ACC112 (cell line): ENCODE measurements around the gene CFDP1.
A peak's percentile ranks its signal among the peaks of the same experiment; 100 is the strongest.

ENCODE experiments used
- H2AFZ ChIP-seq: fragments of 200-600 bp; sonication (generic); one replicate; pipeline ENCODE4 v1.6.0; 2017; ENCODE audit warnings: antibody characterized with exemption, low read length; ENCODE audit not compliant: unreplicated experiment
- H3K27ac ChIP-seq: fragments of 200-600 bp; sonication (generic); 2 replicates; pipeline ENCODE4 v1.5.1; 2014; ENCODE audit warnings: low read depth, mild to moderate bottlenecking, antibody characterized with exemption, low read length, moderate library complexity
- H3K27me3 ChIP-seq: fragments of 200-600 bp; sonication (generic); 2 replicates; pipeline ENCODE4 v1.6.1; 2014; ENCODE audit warnings: mild to moderate bottlenecking, antibody characterized with exemption, low read length, moderate library complexity, mixed read lengths; ENCODE audit not compliant: insufficient read depth
- H3K36me3 ChIP-seq: fragments of 200-600 bp; sonication (generic); 2 replicates; pipeline ENCODE4 v1.6.1; 2016; ENCODE audit warnings: mild to moderate bottlenecking, antibody characterized with exemption, low read length, moderate library complexity, mixed read lengths; ENCODE audit not compliant: insufficient read depth
- H3K4me1 ChIP-seq: fragments of 200-600 bp; sonication (generic); one replicate; pipeline ENCODE4 v1.6.1; 2016; ENCODE audit warnings: low read length, mixed read lengths; ENCODE audit not compliant: insufficient read depth, unreplicated experiment, control insufficient read depth
- H3K4me3 ChIP-seq: fragments of 200-600 bp; sonication (generic); 2 replicates; pipeline ENCODE4 v1.5.1; 2014; ENCODE audit warnings: mild to moderate bottlenecking, low read depth, low read length
- H3K79me2 ChIP-seq: fragments of 200-600 bp; sonication (generic); one replicate; pipeline ENCODE4 v1.6.0; 2016; ENCODE audit warnings: low read length; ENCODE audit not compliant: control insufficient read depth, unreplicated experiment, insufficient read depth

CFDP1 gene

GRCh38 chr16:75319513-75320411, 113.5 kb downstream of the CFDP1 start:
- Histone ChIP-seq H2AFZ (peak overlapping the region; percentile 88), H3K27me3 (no peaks in the 10 kb centered on the region), H3K36me3 (no peaks in the 10 kb centered on the region), H3K4me1 (peaks cover 37% of the 10 kb centered on the region), H3K4me3 (peak overlapping the region; percentile 64), H3K27ac (peak overlapping the region; percentile 95), H3K79me2 (no peaks in the 10 kb centered on the region)

GRCh38 chr16:75318737-75319136, 114.6 kb downstream of the CFDP1 start:
- Histone ChIP-seq H3K27ac (no peak overlapping the region), H3K79me2 (no peaks in the 10 kb centered on the region), H3K27me3 (no peaks in the 10 kb centered on the region), H3K36me3 (no peaks in the 10 kb centered on the region), H3K4me1 (peaks cover 37% of the 10 kb centered on the region), H2AFZ (no peak overlapping the region), H3K4me3 (no peak overlapping the region)

- H3K36me3 ChIP-seq = no peaks in the 10 kb centered on the region
- H3K4me3 ChIP-seq = no peak overlapping the region
- H3K4me1 ChIP-seq = peaks cover 28% of the 10 kb centered on the region
- H2AFZ ChIP-seq = no peak overlapping the region
- no peak overlapping the region for H3K27ac ChIP-seq
- H3K27me3 ChIP-seq = no peaks in the 10 kb centered on the region
- H3K79me2 ChIP-seq = no peaks in the 10 kb centered on the region
Measured at GRCh38 chr16:75317532-75317931, 115.8 kb downstream of the CFDP1 start.

DNA sequence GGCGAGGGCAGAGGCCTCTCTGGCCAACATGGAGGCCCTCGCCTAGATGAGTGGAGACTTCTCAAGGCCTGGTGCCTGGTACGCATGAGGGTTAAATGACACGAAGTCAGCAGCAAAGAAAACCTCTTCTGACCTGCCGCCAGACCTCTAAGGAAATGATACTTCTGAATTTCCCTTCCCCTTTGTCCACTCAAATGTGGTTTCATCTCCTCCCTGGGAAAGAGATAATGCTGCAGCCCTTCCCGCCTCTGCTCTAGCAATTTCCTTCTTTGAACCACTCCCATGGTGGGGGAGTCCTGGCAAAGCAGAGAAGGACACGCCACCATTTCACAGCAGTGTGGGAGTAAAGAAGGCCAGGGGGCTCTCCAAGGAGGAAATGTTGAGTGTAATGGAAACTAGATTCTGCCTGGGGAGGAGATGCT, 116.2 kb downstream of the CFDP1 start:
- H3K4me1 ChIP-seq = peaks cover 24% of the 10 kb centered on the region
- no peak overlapping the region for H3K4me3 ChIP-seq
- no peaks in the 10 kb centered on the region for H3K36me3 ChIP-seq
- no peaks in the 10 kb centered on the region for H3K79me2 ChIP-seq
- no peak overlapping the region for H3K27ac ChIP-seq
- H2AFZ ChIP-seq = no peak overlapping the region
- H3K27me3 ChIP-seq = no peaks in the 10 kb centered on the region

DNA sequence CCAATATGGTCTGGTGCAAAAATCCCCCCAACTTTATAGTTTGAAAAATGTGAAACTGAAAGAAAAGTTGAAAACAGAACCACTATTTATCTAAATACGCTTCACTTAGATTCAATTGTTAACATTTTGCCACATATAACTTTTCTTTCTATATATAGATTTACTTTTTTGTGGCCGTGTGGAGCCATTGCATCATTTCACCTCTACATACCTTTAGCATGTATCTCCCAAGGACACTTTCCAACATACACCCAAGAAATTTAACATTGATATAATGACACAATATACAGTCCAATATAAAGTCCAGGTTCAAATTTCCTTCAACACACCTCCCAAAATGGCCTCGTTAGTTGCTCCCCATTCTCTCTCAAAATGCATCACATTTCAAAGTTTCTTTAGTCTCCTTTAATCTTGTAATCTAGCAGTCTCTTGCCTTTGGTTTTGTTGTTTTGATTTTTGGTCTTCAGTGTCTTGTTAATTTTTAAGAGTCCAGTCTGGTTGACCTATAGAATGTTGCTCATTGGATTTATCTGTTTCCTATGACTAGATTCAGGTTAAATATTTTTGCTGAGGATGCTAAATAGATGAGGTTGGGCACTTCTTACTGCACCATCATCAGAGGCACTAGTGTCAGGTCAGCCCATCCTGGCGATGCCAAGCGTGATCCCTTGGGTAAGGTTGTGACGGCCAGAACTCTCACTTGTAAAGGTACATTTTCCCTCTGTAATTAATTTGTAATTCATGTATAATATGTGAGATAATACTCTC, 117.6 kb downstream of the CFDP1 start:
- H3K4me1 ChIP-seq = peaks cover 26% of the 10 kb centered on the region
- no peaks in the 10 kb centered on the region for H3K36me3 ChIP-seq
- H3K79me2 ChIP-seq = no peaks in the 10 kb centered on the region
- no peak overlapping the region for H2AFZ ChIP-seq
- H3K4me3 ChIP-seq = no peak overlapping the region
- H3K27me3 ChIP-seq = no peaks in the 10 kb centered on the region
- H3K27ac ChIP-seq = no peak overlapping the region

DNA sequence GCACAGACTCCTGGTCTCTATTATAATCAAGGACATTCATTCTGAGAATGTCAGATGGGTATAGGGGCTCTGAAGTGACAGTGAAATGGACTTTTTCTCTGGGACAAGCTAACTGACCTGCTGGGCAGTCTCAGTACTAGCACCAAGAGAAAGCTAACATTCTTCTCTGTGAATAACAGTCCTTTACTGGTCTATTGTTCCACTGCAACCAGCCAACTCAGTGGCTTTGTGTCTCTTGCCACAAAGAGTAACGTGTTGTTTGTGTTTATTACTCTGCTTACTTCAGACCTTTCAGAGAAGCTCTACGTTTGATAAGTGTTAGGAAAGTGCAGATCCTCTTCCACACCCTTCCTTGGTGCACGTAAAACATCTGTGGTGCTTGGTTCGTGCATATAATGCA, 120.4 kb downstream of the CFDP1 start:
- Histone ChIP-seq H3K4me1 (peaks cover 14% of the 10 kb centered on the region), H2AFZ (no peak overlapping the region), H3K79me2 (no peaks in the 10 kb centered on the region), H3K36me3 (no peaks in the 10 kb centered on the region), H3K27ac (no peak overlapping the region), H3K4me3 (no peak overlapping the region), H3K27me3 (no peaks in the 10 kb centered on the region)

GRCh38 chr16:75311383-75311938, 121.8 kb downstream of the CFDP1 start:
- Histone ChIP-seq H3K27ac (no peak overlapping the region), H2AFZ (no peak overlapping the region), H3K79me2 (no peaks in the 10 kb centered on the region), H3K4me1 (peaks cover 19% of the 10 kb centered on the region), H3K27me3 (no peaks in the 10 kb centered on the region), H3K4me3 (no peak overlapping the region), H3K36me3 (no peaks in the 10 kb centered on the region)

DNA sequence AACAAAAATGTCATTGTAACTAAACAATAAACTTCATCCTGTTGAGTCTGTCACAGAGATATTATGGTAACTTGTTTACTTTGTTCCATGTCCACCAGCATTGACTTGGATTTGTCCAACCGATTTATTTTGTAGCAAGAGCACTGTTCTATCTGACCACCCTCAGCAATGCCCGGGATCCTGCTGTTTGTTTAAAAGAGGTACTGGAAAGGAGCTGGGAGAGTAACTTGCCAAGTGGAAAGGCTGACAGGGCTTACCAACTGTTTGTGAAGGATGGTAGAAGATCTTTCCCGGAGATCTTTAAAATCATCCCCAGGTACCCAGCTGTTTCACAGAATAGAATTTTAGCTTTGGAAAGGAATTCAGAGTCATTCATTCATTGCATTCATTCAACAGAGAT, 122.8 kb downstream of the CFDP1 start:
- H2AFZ ChIP-seq = no peak overlapping the region
- peaks cover 27% of the 10 kb centered on the region for H3K4me1 ChIP-seq
- H3K79me2 ChIP-seq = no peaks in the 10 kb centered on the region
- no peaks in the 10 kb centered on the region for H3K36me3 ChIP-seq
- H3K27me3 ChIP-seq = no peaks in the 10 kb centered on the region
- H3K27ac ChIP-seq = no peak overlapping the region
- H3K4me3 ChIP-seq = no peak overlapping the region

DNA sequence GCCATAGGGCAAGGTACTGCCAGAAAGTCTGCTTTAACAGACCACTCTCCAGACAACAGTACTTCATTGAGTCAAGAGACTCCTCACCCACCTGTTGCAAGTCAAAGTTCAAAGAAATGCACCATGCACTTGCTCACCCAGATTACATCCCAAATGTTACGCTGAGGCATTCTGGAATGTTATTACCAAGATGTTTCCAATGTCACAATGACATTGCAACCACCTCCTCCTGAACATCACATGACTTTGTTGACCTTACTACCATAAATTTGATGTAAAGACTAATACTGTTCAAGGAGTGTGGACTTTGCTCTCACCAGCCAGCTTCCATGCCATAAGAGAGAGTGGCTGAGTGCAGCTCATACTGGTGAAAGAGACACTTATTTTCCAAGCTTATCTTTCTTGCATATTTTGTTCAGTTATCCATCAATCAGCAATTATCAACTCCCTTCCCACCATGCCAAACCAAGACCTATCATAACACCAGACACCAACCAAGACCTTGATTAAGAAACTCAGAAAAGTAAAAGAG, 123.3 kb downstream of the CFDP1 start:
- Histone ChIP-seq H3K4me1 (peaks cover 30% of the 10 kb centered on the region), H3K36me3 (no peaks in the 10 kb centered on the region), H3K27me3 (no peaks in the 10 kb centered on the region), H3K27ac (no peak overlapping the region), H2AFZ (no peak overlapping the region), H3K79me2 (no peaks in the 10 kb centered on the region), H3K4me3 (no peak overlapping the region)

DNA sequence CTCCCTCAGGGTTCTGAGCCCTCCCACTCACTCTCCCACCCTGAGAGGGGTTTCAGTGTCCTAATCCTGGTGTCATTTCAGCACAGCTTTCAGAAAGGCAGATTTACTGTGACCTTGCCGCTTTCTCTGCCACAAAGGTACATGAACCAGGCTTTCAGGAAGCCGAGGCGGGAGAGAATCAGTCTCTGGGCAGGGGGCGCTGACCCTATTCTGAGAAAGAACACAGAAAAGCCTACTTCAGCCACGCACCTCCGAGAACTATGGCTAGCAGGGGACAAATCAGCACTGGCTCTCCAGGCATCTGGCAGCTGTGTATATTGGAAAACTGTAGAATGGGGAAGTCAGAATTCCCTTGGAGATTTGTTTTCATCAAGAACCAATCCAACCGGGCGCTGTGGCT, 124.1 kb downstream of the CFDP1 start:
- peaks cover 39% of the 10 kb centered on the region for H3K4me1 ChIP-seq
- H2AFZ ChIP-seq = no peak overlapping the region
- H3K27ac ChIP-seq = no peak overlapping the region
- no peaks in the 10 kb centered on the region for H3K27me3 ChIP-seq
- H3K36me3 ChIP-seq = no peaks in the 10 kb centered on the region
- no peak overlapping the region for H3K4me3 ChIP-seq
- no peaks in the 10 kb centered on the region for H3K79me2 ChIP-seq
